ENCODE data around the gene DCHS1. TPM values are rescaled to one million over a fixed set of nuclear protein-coding genes. Genes with fewer than 3 reads are reported as not detected.
A peak's percentile ranks its signal among the peaks of the same experiment; 100 is the strongest.

The DCHS1 gene
- total RNA-seq, 2 donors from 2014 or later = 2.1 to 2.9 TPM

- Mint-ChIP-seq H3K36me3 (ENCODE audit: insufficient read depth in 2 of 2) (peaks cover 5 to 10% of the 10 kb centered on the region in 2 donors), H3K4me1 (ENCODE audit: low read depth) (peaks cover 41% of the 10 kb centered on the region), H3K9me3 (no peaks in the 10 kb centered on the region), H3K4me3 (peak within 1 kb of the TSS; percentile 94 to 97), H3K27ac (peak within 1 kb of the TSS; percentile 99), H3K27me3 (ENCODE audit: low read depth) (no peaks in the 10 kb centered on the region)
- DNase-seq (peak; percentile 98 to 99), ATAC-seq (replicated peaks in 1 of 2) (peak; percentile 94 to 96)
These were observed 27.6 kb upstream of the DCHS1 start, which contains the start of gene MRPL17 for GRCh38 chr11:6682936-6683861. TSS of gene MRPL17 (minus strand) at chr11:6683340. CDS start at chr11:6683296, 44 bp downstream.

DNA sequence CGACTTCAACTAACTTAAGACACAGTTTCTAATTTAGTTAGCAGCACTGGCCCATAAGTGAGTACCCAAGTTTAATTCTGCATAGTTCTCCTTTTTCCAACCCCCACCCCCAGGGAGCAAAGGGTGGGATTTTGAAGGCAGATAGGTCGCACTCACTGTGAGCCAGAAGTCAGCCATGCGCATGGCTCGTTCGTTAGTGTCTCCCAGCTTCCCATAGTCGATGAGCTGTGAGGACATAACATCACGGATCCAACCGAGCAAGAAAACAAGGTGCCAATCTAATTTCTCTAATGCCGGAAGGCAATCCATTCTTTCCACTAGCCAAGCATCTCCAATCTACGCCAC is 27.0 kb upstream of the DCHS1 start:
- peak overlapping the region; percentile 94 to 97 for H3K4me3 Mint-ChIP-seq
- H3K9me3 Mint-ChIP-seq = no peaks in the 10 kb centered on the region
- H3K4me1 Mint-ChIP-seq (ENCODE audit: low read depth) = peaks cover 34% of the 10 kb centered on the region
- peaks cover 5 to 10% of the 10 kb centered on the region in 2 donors for H3K36me3 Mint-ChIP-seq (ENCODE audit: insufficient read depth in 2 of 2)
- DNase-seq = no peak
- H3K27me3 Mint-ChIP-seq (ENCODE audit: low read depth) = no peaks in the 10 kb centered on the region
- peak overlapping the region; percentile 99 for H3K27ac Mint-ChIP-seq
- no peak for ATAC-seq (replicated peaks in 1 of 2)

DNA sequence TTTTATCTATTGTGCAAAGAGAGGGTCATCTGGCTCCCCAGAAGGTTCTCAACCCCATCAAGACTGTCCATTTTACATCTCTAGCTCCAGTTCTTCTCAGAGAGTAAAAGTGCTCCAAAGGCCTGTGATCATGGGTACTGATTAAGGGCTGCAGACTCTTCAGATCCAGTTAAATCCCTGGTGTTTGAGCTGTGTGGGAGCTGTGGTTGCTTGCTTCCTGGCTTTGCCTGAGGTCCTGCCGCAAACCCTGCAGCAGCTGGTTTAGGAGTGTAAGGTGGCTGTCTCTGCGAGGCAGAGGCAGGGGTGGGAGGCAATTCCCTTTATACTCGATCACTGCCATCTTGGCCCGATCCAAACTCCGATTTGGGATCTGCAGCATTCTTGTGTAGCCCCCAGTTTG is 26.3 kb upstream of the DCHS1 start:
- Mint-ChIP-seq H3K27ac (peak overlapping the region; percentile 99), H3K27me3 (ENCODE audit: low read depth) (no peaks in the 10 kb centered on the region), H3K4me3 (peak overlapping the region; percentile 94 to 97), H3K36me3 (ENCODE audit: insufficient read depth in 2 of 2) (peaks cover 5 to 10% of the 10 kb centered on the region in 2 donors), H3K9me3 (no peaks in the 10 kb centered on the region), H3K4me1 (ENCODE audit: low read depth) (peaks cover 36% of the 10 kb centered on the region)
- DNase-seq (no peak), ATAC-seq (replicated peaks in 1 of 2) (no peak)

- DNase-seq (no peak), ATAC-seq (replicated peaks in 1 of 2) (no peak)
- no peaks in the 10 kb centered on the region for H3K27me3 Mint-ChIP-seq (ENCODE audit: low read depth)
- peaks cover 36% of the 10 kb centered on the region for H3K4me1 Mint-ChIP-seq (ENCODE audit: low read depth)
- H3K4me3 Mint-ChIP-seq = peak overlapping the region; percentile 94 to 97
- H3K36me3 Mint-ChIP-seq (ENCODE audit: insufficient read depth in 2 of 2) = peaks cover 5 to 10% of the 10 kb centered on the region in 2 donors
- no peaks in the 10 kb centered on the region for H3K9me3 Mint-ChIP-seq
- peak overlapping the region; percentile 66 for H3K27ac Mint-ChIP-seq
These were observed 25.9 kb upstream of the DCHS1 start for GRCh38 chr11:6681505-6681904.

GRCh38 chr11:6677018-6677417 is 21.4 kb upstream of the DCHS1 start:
- no peak for DNase-seq
- no peak for ATAC-seq (replicated peaks in 1 of 2)
- H3K36me3 Mint-ChIP-seq (ENCODE audit: insufficient read depth in 2 of 2) = peaks cover 1 to 10% of the 10 kb centered on the region in 2 donors
- H3K4me3 Mint-ChIP-seq = no peak overlapping the region
- H3K27ac Mint-ChIP-seq = no peak overlapping the region
- peaks cover 47% of the 10 kb centered on the region for H3K4me1 Mint-ChIP-seq (ENCODE audit: low read depth)
- no peaks in the 10 kb centered on the region for H3K27me3 Mint-ChIP-seq (ENCODE audit: low read depth)
- H3K9me3 Mint-ChIP-seq = peaks cover 2% of the 10 kb centered on the region in 2 donors

GRCh38 chr11:6674862-6675261 is 19.3 kb upstream of the DCHS1 start:
- H3K36me3 Mint-ChIP-seq (ENCODE audit: insufficient read depth in 2 of 2) = peaks cover 0 to 2% of the 10 kb centered on the region in 2 donors
- H3K9me3 Mint-ChIP-seq = peaks cover 2% of the 10 kb centered on the region in 2 donors
- H3K27ac Mint-ChIP-seq = no peak overlapping the region
- no peak for ATAC-seq (replicated peaks in 1 of 2)
- DNase-seq = no peak
- no peak overlapping the region for H3K4me3 Mint-ChIP-seq
- H3K27me3 Mint-ChIP-seq (ENCODE audit: low read depth) = no peaks in the 10 kb centered on the region
- peaks cover 57% of the 10 kb centered on the region for H3K4me1 Mint-ChIP-seq (ENCODE audit: low read depth)

- Mint-ChIP-seq H3K4me1 (ENCODE audit: low read depth) (peaks cover 59% of the 10 kb centered on the region), H3K4me3 (peak overlapping the region in 1 of 2 donors; percentile 77), H3K27ac (peak overlapping the region; percentile 58), H3K9me3 (peaks cover 2% of the 10 kb centered on the region in 2 donors), H3K36me3 (ENCODE audit: insufficient read depth in 2 of 2) (peaks cover 0 to 2% of the 10 kb centered on the region in 2 donors), H3K27me3 (ENCODE audit: low read depth) (no peaks in the 10 kb centered on the region)
- no peak for ATAC-seq (replicated peaks in 1 of 2)
- DNase-seq = no peak
These were observed 18.6 kb upstream of the DCHS1 start for GRCh38 chr11:6674219-6674597.

DNA sequence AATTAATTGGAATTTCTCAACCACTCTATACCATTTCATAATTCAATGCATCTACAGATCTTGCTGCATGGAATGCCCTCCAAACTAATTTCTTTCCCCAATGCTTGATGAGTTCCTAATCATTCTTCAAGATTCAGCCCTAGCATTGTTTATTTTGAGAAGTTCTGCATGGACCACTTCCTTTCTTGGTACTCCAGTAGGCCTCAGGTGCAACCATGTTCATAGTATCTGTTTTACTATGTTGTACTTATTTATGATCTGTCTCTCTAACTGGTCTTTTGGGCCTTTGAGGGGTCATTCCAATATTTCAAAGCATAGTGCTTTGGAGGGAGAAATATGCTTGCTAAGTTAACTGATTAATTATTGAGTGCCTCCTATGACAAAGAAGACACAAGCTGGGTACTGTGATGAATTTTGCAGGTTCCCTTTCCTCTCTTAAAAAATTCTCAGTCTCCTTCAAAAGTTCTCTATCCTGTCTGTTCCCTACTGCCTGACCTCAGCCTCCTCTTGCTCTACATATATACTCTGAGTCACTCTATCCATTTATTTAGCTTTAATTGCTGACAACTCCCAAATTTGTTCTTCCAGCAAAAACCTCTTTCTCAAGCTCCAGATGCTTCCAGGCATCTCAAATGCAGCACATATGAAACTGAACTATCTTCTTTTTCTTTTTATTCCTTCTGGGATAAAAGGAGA is 18.1 kb upstream of the DCHS1 start:
- ATAC-seq (replicated peaks in 1 of 2) = peak; percentile 32 to 55
- DNase-seq = no peak
- Mint-ChIP-seq H3K27me3 (ENCODE audit: low read depth) (no peaks in the 10 kb centered on the region), H3K36me3 (ENCODE audit: insufficient read depth in 2 of 2) (peaks cover 0 to 2% of the 10 kb centered on the region in 2 donors), H3K27ac (peak overlapping the region; percentile 58), H3K4me3 (peak overlapping the region; percentile 6 to 77), H3K9me3 (peaks cover 2% of the 10 kb centered on the region in 2 donors), H3K4me1 (ENCODE audit: low read depth) (peaks cover 60% of the 10 kb centered on the region)

DNA sequence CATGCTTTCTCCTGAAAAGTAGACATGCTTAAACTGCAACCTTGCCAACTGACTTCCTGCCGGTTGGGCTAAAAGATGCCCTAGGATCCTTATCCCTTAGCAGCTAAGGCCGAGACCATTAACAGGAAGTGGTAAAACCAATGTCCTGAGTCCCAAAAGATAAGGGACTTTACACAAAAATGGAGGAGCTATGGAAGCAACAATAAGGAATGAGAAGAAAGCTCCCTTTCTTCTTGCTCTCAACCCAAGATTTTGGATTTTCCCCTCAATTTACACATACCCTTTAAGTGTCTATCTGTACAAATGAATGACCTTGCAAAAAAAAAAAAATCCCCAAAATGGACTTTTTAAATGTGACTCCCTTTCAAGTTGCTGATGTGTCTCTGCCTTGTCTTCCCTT is 16.4 kb upstream of the DCHS1 start:
- no peak overlapping the region for H3K27ac Mint-ChIP-seq
- DNase-seq (no peak), ATAC-seq (replicated peaks in 1 of 2) (no peak)
- H3K27me3 Mint-ChIP-seq (ENCODE audit: low read depth) = no peaks in the 10 kb centered on the region
- peaks cover 2% of the 10 kb centered on the region in 2 donors for H3K9me3 Mint-ChIP-seq
- H3K4me1 Mint-ChIP-seq (ENCODE audit: low read depth) = peaks cover 71% of the 10 kb centered on the region
- H3K36me3 Mint-ChIP-seq (ENCODE audit: insufficient read depth in 2 of 2) = peaks cover 0 to 2% of the 10 kb centered on the region in 2 donors
- H3K4me3 Mint-ChIP-seq = no peak overlapping the region

- H3K27me3 Mint-ChIP-seq (ENCODE audit: low read depth) = no peaks in the 10 kb centered on the region
- H3K9me3 Mint-ChIP-seq = peaks cover 2 to 5% of the 10 kb centered on the region in 2 donors
- peaks cover 80% of the 10 kb centered on the region for H3K4me1 Mint-ChIP-seq (ENCODE audit: low read depth)
- ATAC-seq (replicated peaks in 1 of 2) (peak in 1 of 2 donors; percentile 31), DNase-seq (no peak)
- peaks cover 0 to 4% of the 10 kb centered on the region in 2 donors for H3K36me3 Mint-ChIP-seq (ENCODE audit: insufficient read depth in 2 of 2)
- H3K4me3 Mint-ChIP-seq = peak overlapping the region; percentile 51 to 57
- peak overlapping the region; percentile 44 for H3K27ac Mint-ChIP-seq
These were observed 14.7 kb upstream of the DCHS1 start for GRCh38 chr11:6670202-6670830.

DNA sequence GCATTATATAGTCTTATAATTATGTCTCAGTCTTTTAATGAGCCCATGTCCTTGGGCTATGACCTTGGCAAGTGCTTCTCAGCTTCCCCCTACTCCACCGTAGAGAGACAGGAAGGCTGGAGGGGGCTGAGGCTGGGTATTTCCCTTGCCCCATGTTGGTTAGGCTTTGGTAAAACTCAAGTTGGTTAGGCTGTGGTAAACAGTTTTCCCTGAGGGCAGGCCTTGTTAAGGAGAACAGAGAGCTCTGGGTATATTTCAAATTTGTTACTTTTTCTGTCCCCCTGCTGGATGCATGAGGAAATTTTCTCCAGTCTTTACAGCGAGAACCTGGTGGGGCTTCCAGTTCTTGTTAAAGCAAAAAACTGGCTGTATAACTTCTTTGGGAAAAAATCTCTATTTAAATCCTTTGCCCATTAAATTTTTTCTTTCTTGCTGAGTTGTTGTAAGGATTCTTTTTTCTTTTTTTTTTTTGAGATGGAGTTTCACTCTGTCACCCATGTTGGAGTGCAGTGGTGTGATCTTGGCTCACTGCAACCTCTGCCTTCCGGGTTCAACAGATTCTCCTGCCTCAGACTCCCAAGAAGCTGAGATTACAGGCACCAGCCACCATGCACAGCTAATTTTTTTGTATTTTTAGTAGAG is 12.2 kb upstream of the DCHS1 start:
- peak; percentile 52 to 62 for DNase-seq
- H3K9me3 Mint-ChIP-seq = peaks cover 0 to 3% of the 10 kb centered on the region in 2 donors
- peak overlapping the region in 1 of 2 donors; percentile 35 for H3K4me3 Mint-ChIP-seq
- H3K27ac Mint-ChIP-seq = peak overlapping the region; percentile 38
- no peaks in the 10 kb centered on the region for H3K27me3 Mint-ChIP-seq (ENCODE audit: low read depth)
- H3K4me1 Mint-ChIP-seq (ENCODE audit: low read depth) = peaks cover 68% of the 10 kb centered on the region
- peaks cover 0 to 4% of the 10 kb centered on the region in 2 donors for H3K36me3 Mint-ChIP-seq (ENCODE audit: insufficient read depth in 2 of 2)
- ATAC-seq (replicated peaks in 1 of 2) = peak; percentile 59 to 84
